GM12864 (cell line): ENCODE measurements around the gene SMARCAL1.

Experiments used
- DNase-seq: peaks from one replicate; pipeline ENCODE4 v3.0.0-alpha.2; 2011; ENCODE audit warnings: low read depth
- H3K4me3 ChIP-seq: 2 replicates; pipeline ENCODE4 v1.5.1; 2011; ENCODE audit warnings: mild to moderate bottlenecking, low read depth, low read length, control low read depth
- CTCF ChIP-seq: IDR thresholded peaks from 2 replicates; pipeline ENCODE4 v1.5.1; 2011; ENCODE audit warnings: low read depth, mild to moderate bottlenecking, moderate library complexity, low read length, control low read depth, inconsistent platforms; ENCODE audit errors: missing control alignments

Gene SMARCAL1

GRCh38 chr2:216491793-216492596, 79.7 kb downstream of the SMARCAL1 start:
- peak; percentile 94 for DNase-seq
- H3K4me3 ChIP-seq = no peak overlapping the region
- TF ChIP-seq CTCF = no peak

GRCh38 chr2:216492597-216493333, 80.5 kb downstream of the SMARCAL1 start:
- no peak for DNase-seq
- no peak for TF ChIP-seq CTCF
- no peak overlapping the region for H3K4me3 ChIP-seq

- DNase-seq = no peak
- no peak for TF ChIP-seq CTCF
- H3K4me3 ChIP-seq = no peak overlapping the region
These were observed 81.0 kb downstream of the SMARCAL1 start for GRCh38 chr2:216493334-216493685.

- H3K4me3 ChIP-seq = no peak overlapping the region; the same call in 1 of the 2 replicates
- DNase-seq = no peak
- TF ChIP-seq CTCF = no peak
These were observed 83.4 kb downstream of the SMARCAL1 start for GRCh38 chr2:216495656-216496055.

GRCh38 chr2:216497382-216498069, 85.2 kb downstream of the SMARCAL1 start:
- peak overlapping the region; percentile 68 for H3K4me3 ChIP-seq
- TF ChIP-seq CTCF = no peak
- DNase-seq = no peak

GRCh38 chr2:216498070-216498378, 85.7 kb downstream of the SMARCAL1 start:
- DNase-seq = no peak
- H3K4me3 ChIP-seq = peak overlapping the region; percentile 68
- TF ChIP-seq CTCF = no peak
